GM21515 (cell line): ENCODE data around the gene EXOSC3.

Experiments
- ATAC-seq: cut with Tn5 transposase; IDR thresholded peaks from one replicate; pipeline ENCODE4 v1.9.1; 2021; ENCODE audit not compliant: unreplicated experiment

EXOSC3 gene

GRCh38 chr9:37739222-37739621 is 45.6 kb downstream of the EXOSC3 start:
- no peak for ATAC-seq

- no peak for ATAC-seq
Measured at GRCh38 chr9:37732952-37733351, 51.9 kb downstream of the EXOSC3 start.

- no peak for ATAC-seq
Measured at GRCh38 chr9:37732086-37732741, 52.6 kb downstream of the EXOSC3 start.

DNA sequence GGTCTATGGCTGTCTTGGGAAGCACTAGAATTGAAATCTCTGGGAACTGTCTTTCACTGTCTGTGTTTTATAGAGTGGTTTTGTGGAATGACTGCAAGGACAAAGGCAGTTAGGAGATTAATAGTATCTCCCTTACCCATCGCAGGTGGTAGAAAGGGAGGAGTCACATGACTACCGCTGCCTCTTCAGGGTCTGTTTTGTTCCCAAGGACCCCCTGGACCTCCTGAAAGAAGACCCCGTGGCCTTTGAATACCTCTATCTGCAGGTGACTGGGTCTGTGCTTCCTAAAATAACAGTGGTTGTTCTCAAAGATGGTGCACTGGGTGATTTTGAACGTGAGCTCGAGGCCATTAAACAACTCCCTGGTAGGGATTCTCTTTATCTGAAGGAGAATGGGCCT is 54.0 kb downstream of the EXOSC3 start:
- ATAC-seq: no peak

DNA sequence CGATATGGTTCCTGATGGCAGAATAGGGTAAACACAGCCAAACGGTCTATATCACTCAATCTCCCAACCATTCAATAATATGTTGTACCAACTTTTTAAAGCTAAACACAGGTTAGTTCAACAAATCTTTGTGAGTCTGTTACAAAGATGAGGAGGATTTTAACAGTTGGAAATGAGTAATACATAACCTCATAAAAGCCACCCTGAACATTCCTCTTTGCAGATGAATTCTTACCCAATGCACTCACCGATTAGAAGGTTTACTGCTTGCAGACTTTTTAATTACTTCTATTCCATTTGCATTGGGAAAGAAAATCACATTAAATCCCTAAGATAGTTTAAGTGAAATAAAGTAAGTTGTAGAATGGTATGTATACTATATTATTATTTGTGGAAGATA is 54.6 kb downstream of the EXOSC3 start:
- no peak for ATAC-seq
